GM04503 (cell line): ENCODE results near the gene CCDC170.
"Not testable (repeated sequence)": the region's sequence is repeated elsewhere in the genome, so short reads cannot be mapped to it uniquely, and the experiment has no call there.

Experiments
- DNase-seq: peaks from one replicate; pipeline ENCODE4 v3.0.0-alpha.2; 2012; ENCODE audit warnings: low read depth

CCDC170 gene, protein sequence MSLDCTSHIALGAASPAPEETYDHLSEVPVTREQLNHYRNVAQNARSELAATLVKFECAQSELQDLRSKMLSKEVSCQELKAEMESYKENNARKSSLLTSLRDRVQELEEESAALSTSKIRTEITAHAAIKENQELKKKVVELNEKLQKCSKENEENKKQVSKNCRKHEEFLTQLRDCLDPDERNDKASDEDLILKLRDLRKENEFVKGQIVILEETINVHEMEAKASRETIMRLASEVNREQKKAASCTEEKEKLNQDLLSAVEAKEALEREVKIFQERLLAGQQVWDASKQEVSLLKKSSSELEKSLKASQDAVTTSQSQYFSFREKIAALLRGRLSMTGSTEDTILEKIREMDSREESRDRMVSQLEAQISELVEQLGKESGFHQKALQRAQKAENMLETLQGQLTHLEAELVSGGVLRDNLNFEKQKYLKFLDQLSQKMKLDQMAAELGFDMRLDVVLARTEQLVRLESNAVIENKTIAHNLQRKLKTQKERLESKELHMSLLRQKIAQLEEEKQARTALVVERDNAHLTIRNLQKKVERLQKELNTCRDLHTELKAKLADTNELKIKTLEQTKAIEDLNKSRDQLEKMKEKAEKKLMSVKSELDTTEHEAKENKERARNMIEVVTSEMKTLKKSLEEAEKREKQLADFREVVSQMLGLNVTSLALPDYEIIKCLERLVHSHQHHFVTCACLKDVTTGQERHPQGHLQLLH

GRCh38 chr6:151493804-151494234 is at the start of gene CCDC170:
Gene CCDC170, plus strand, starts transcription at chr6:151494017. Its CDS starts 112 bp downstream, at chr6:151494129.
- DNase-seq = no peak

GRCh38 chr6:151445482-151445881 is 48.3 kb upstream of the CCDC170 start:
- DNase-seq = no peak

GRCh38 chr6:151447237-151447636 is 46.6 kb upstream of the CCDC170 start:
- DNase-seq = no peak

DNA sequence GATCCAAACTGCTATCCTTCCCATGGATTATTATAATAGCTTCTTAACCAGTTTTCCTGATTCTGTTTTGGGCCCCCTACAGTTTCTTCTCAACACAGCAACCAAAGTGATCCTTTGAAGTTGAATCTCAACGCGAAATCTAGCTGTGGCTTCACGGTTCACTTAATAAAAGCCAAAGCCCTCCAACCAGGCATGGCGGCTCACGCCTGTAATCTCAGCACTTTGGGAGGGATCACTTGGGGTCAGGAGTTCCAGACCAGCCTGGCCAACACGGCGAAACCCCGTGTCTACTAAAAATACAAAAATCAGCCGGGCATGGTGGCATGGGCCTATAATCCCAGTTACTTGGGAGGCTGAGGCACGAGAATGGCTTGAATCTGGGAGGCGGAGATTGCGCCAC is 45.2 kb upstream of the CCDC170 start:
- DNase-seq = no peak

GRCh38 chr6:151450928-151451327 is 42.9 kb upstream of the CCDC170 start:
- DNase-seq = not testable (repeated sequence)

- no peak for DNase-seq
These were observed 42.3 kb upstream of the CCDC170 start for GRCh38 chr6:151451417-151451949.

DNA sequence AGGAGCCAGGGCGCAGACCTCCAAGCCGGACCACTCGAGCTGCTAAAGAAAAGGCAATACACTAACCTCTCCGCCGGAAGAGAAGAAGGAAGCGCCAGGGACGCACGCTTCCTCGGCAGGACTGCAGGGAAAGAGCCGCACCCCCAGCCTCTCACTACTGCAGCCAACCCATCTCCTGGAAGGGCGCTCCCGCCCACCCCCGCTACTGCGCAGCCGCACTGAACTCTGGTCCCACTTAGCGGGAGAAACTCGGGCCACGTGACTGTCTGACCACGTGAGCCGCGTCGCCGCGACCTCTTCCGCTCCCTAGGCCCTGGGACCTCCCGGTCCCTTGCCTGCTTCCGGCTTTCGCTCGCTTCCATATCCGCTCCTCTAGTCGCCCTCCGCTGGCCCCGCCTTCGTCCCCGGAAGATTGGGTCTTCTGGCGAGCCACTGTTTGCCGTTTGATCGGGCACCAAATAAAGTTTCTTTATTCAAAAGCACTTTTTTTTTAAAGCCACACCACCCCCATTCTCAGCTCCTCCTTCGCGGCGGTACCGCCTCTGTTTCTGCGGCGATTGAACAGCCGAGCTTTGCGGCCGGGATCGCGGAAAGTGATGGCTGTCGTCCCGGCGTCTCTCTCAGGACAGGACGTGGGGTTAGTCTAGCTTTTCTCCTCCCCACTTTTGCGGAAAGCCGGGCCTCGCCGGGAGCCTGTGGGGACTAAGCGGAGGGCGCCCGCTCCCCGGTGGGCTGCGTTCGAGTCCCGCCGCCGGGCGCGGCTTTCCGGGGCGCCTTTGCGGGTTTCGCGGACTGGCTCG is 41.7 kb upstream of the CCDC170 start, which contains the start of gene RMND1:
Gene RMND1 (minus strand): TSS at position 177 of the 800 bp plus-strand sequence. CDS start 6,315 bp downstream, outside the sequence.
- peak; percentile 98 for DNase-seq

- no peak for DNase-seq
These were observed 40.9 kb upstream of the CCDC170 start for GRCh38 chr6:151452750-151453427.

GRCh38 chr6:151455751-151456398 is 37.9 kb upstream of the CCDC170 start:
- DNase-seq = not testable (repeated sequence)

DNA sequence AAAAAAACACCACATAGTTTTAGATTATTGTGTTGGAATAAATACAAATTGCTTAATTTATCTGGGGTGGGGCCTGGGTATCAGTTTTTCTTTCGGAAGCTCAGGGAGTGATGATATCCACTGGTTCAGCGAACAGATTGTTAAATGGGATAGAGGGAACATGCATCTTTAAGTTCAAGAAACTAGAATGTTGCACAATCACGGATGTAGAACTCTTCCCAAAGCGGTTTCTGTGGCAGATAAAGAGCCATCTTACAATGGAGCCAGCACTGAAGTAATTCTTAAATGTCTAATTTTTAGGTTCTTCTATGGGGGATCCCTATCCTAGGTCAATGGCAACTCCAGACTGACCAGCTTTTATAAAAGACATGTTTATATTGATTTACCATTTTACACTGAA is 32.1 kb upstream of the CCDC170 start:
- no peak for DNase-seq

- no peak for DNase-seq
These were observed 29.1 kb upstream of the CCDC170 start for GRCh38 chr6:151464702-151465101.

GRCh38 chr6:151475653-151476523 is 17.9 kb upstream of the CCDC170 start:
- DNase-seq = no peak

DNA sequence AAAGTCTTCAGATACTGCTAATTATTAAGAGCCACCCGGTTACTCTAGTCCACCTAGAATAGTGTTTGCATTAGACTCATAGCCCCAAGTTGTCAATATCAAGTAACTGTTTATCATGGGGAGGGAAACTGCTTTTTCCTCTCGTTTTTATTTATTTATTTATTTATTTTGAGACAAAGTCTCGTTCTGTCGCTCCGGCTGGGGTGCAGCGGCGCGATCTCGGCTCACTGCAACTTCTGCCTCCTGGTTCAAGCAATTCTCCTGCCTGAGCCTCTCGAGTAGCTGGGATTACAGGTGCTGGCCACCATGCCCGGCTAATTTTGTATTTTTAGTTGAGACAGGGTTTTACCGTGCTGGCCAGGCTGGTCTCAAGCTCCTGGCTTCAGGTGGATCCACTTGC is 16.1 kb upstream of the CCDC170 start:
- DNase-seq = no peak

DNA sequence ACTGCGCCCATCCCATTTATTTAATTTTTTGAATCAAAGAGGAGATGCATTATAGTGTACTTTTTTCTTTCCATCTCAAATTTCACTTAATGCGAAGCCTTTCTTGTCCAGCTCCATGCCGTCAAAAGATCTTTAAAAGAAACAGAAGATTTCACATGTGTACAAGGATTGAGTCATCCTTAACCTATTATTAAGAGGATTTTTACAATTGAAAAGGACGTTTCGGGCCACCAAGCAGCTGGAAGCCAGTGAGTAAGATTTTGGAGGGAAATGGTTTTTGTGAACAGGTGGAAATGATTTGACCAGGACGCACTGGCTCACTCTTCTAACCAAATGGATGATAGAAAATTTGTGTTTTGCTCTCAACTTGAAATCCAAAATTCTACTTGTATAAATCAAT is 15.1 kb upstream of the CCDC170 start:
- DNase-seq = no peak

- no peak for DNase-seq
These were observed 12.0 kb upstream of the CCDC170 start for GRCh38 chr6:151481786-151482185.

DNA sequence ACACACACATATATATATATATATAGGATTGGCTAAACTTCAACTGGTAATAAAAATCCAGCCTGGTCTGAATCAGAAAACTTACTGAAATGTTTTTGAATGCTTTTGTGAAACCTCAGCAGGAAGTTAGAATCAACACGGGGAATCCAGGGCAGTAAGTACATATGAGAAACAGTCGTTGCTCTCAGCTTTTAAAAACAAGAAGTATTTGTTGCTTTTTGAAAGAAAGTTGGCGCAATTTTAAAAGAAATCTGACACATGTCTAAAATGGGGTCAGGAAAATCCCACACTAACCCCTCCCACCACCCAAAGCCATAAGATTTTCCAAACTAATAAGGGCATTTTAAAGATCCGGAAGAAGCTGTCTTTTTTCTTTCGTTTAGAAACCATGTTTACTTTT is 11.5 kb upstream of the CCDC170 start:
- no peak for DNase-seq

- DNase-seq = no peak
These were observed 9.8 kb upstream of the CCDC170 start for GRCh38 chr6:151483994-151484393.

DNA sequence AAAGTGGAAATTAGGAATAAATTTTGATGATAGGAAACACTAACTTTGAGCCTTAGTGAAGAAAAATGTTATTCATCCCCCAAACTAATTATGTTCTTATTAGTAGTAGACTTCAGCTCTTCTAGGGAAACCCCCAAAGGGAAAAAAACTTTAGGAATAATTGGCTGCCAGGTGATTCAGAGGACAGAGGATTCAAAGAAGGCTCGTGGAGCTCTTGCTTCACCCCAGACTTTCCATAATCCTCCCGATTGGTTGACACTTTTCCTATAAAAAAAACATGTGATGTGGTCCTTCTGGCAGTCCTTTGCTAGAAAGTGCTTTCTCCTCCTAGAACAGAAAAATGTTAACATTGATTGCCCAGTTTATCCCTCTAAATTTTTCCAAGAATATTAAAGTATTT is 5.6 kb upstream of the CCDC170 start:
- no peak for DNase-seq

DNA sequence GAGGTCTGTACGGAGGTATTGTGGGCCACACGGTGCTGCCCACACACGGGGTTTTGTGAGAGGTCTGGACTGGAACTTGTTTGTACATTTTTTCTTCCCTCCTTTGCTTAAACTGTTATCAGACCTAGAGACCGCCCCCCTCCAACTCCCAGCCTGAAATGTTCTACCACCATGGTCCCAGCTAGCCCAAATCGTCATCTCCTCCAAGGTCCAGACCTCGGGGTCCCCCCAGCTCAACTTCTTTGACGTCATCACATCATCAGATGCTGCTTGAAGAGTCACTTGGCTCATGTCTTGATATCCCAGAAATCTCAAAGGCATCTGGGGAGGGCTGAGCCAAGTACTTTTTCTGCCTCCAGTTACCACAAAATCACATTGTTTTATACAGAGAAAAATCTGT is 2.8 kb upstream of the CCDC170 start:
- DNase-seq = no peak
